OCI-M2 (cell line): ENCODE measurements around the gene UBE2L5.

ENCODE experiments used
- DNase-seq: peaks from one replicate; lab custom pipeline; 2025; ENCODE audit not compliant: unreplicated experiment; lab: John Stamatoyannopoulos, UW

UBE2L5 gene

GRCh38 chr13:30404207-30404606, 18.1 kb upstream of the UBE2L5 start:
- no peak for DNase-seq

- no peak for DNase-seq
These were observed 15.4 kb upstream of the UBE2L5 start for GRCh38 chr13:30406779-30407416.

DNA sequence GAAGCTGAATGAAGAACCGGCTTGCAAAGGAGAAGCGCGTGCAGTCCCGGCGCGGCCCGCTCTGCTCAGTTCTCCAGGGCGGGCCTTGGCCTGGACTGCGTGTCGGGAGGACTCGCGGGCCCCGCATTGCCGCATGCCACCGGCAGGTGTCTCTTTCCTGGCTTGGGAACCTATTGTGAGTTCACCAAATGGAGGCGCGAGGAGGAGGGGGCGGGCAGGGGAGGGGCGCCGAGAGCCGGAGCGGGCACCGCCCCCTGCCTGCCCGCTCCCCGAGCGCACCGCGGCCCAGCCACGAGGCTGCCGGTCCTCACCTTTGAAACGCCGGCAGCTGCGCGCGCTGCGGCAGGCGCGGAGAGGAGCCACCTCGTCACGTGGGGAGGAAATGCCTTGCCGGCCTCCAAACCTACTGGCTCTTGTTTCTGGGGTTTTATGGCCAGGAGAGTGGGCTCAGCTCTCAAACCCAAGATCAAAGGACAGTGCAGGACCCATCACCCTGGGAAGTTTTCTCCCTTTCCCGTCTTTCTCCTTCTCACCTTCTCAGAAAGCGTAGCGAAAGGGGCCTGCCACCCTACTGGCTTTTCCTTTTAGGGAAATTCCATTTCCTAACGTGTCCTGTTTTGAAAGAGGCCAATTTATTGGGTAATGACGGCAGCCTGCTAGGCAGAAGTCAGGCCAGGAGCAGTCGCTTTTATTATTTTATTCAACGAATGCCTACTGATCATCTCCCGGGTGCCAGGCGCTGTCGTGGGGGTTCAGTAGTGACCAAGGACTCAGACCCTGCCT, 13.8 kb upstream of the UBE2L5 start:
- peak; percentile 12 for DNase-seq

GRCh38 chr13:30409886-30410704, 12.2 kb upstream of the UBE2L5 start:
- DNase-seq = no peak

GRCh38 chr13:30410705-30411125, 11.6 kb upstream of the UBE2L5 start:
- DNase-seq = no peak

GRCh38 chr13:30412346-30412745, 9.9 kb upstream of the UBE2L5 start:
- DNase-seq = no peak

DNA sequence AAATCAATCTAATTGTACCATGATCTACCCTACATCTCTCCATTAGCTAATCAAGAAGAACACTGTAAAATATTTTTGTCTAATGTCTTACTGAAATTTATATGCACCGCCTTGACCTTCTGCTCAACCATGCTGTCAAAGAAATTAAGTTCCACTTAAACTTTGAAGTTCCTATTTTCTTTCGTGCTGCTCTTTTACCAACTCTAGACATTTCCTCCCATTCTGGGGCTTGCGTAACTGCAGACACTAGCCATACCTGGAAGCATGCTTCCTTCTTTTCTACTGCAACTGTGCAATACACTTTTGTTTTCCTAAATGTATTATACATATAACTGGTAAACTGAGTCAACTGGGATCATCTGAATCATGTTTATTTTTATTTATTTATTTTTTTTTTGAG, 8.5 kb upstream of the UBE2L5 start:
- no peak for DNase-seq

- no peak for DNase-seq
These were observed 6.8 kb upstream of the UBE2L5 start for GRCh38 chr13:30415430-30416030.

GRCh38 chr13:30416471-30416870, 5.8 kb upstream of the UBE2L5 start:
- no peak for DNase-seq

GRCh38 chr13:30418075-30418716, 4.1 kb upstream of the UBE2L5 start:
- no peak for DNase-seq

DNA sequence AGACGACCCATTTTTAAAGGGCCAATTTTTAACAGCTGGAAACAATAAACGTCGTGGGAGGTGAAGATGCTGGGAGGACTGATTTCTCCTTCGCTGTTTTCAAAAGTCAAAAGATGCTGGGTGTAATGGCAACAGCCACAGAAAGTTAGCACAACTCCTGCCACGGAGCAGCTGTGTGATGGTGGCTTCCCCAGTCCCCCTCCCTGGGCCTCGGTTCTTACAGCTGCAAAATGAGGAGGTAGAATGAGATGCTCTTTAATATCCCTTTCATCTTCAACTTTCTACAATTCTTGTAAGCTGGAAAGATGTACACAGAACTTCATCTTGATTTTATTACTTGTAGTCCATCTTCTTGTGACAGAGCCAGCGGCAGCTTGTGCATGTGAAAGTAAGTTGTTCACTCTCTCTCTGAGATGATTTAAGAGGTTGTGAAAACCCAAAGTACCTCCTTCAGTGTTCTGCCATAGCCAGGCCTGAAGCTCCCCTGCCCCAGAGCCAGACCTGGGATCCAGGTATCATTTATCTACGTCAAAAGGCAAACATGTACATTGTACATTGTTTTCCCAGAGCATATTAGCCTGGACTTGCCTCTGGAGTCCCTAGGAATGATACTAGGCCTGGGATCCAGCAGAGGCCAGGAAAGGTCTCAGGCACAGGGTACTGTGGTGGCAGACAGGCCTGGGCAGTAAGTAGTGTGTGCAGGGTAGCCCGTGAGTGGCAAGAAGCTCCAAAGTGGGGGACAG, 3.4 kb upstream of the UBE2L5 start:
- DNase-seq = no peak

GRCh38 chr13:30421093-30422053, 920 bp upstream of the UBE2L5 start:
- DNase-seq = no peak

DNA sequence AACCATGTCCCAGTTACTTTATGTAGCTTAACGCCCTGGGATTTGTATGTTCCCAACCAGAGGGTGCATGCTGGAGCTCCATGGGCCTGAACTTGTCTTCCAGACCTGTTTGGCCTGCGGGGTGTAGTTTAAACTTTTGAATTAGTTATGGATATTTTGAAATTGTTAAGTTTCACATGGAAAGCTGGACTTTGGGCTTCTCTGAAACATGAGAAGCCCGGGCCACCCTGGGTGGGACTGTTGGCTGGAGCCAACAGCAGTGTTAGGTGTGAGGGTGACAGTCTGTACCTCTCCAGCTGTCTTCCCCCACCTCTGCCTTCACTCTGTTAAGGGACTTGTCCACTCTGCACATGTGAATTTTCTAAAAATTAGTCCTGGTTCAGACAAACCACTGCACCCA, 1.6 kb downstream of the UBE2L5 start:
- DNase-seq = no peak

GRCh38 chr13:30429235-30429634, 6.9 kb downstream of the UBE2L5 start:
- DNase-seq = no peak

- DNase-seq = no peak
These were observed 7.7 kb downstream of the UBE2L5 start for GRCh38 chr13:30429721-30430694.

DNA sequence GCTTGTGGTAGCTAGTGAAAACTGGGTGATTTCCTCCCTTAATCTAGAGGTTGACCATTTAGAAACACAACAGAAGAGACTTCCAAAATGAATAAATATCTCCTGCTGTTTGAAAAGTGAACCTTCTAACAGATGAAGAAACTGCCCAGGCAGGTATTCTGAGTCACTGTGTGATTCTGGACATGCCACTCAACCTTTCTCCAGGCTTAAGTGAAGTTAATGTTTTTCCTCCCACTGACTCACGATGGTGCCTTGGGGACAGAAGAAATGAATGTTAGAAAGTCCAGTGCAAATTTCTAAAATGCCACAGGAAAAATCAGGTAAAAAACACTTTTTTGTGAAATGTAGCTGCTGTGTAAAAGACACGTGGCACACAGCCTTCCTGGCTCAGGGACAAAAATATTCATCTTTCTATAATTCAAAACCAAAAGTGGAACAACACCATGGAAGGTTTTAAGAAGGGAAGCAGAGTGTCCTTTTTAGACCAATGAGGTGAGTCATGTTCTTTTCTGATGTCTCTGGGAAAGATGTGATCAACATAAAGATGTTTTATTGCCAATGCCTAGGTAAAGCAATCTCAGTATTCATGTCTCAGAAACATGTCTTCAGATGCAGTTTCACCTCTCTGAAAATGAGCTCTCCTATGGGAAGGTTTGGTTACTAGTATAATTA, 9.1 kb downstream of the UBE2L5 start:
- DNase-seq = no peak

GRCh38 chr13:30435911-30436451, 13.7 kb downstream of the UBE2L5 start:
- DNase-seq = no peak
